Activated CD4-positive, alpha-beta T cell treated with anti-CD3 and anti-CD28 coated beads for 1 hour (primary cell): Measurements from ENCODE around the gene CTSZ.
"Not testable (repeated sequence)": the region's sequence is repeated elsewhere in the genome, so short reads cannot be mapped to it uniquely, and the experiment has no call there.

ENCODE experiments used
- DNase-seq: peaks from one replicate; pipeline ENCODE4 v3.0.0-alpha.2; 2020

Gene CTSZ

DNA sequence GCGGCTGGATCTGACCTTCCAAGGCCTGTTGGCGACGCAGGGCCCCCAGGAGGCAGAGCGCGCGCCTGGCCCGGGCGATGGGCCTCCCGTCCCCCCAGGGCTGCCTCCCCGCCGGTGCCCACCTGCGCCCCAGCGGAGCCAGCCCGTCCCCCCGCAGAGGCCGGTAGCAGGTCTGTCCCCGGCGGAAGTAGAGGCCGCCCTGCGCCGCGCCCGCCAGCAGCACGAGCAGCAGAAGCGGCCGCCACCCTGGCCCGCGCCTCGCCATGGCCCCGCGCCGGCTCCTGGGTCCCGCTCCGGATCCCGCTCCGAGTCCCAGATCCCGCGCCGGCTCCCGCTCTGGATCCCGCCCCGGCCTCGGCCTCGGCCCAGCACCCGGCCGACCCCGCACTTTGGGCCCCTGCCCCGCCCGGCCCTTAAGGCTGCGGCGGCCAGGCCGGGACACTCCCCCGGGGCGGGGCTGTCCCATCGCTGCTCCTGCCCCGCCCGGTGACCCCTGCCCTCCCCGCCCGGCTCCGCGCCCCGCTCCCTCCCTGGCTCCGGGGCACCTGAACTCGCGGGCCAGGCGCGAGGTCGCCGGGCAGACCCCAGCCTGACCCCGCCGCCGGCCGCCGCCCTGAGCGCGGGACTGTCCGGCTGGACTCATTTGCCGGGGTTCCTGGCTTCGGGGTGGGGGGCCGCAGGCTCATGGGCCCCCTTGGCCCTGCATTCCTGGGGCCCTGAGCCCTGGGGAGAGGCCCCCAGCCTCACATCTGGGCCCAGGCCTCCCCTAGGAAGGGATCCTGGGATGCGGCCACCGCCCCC lies at the start of gene CTSZ:
TSS of gene CTSZ (minus strand) at position 391 of the 801 bp plus-strand sequence. CDS start at position 265, 126 bp downstream.
- DNase-seq = peak; percentile 9

DNA sequence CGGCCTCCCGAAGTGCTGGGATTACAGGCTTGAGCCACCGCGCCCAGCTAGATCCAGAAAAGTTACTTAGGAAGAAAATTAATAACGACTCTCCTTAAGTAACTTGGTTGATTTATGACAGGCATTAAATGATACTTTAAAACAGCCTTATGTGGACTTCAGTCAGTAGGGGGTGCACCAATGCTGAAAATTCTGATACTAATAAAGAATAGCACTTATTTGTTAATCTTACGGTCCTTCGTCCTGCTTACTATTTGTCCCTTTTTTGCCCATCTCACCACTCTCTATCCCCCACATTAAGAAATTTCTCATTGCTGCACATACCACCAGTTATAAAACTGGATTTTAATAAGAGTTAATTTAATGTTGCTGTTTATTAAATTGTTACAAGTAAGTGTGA lies 48.2 kb upstream of the CTSZ start:
- no peak for DNase-seq

DNA sequence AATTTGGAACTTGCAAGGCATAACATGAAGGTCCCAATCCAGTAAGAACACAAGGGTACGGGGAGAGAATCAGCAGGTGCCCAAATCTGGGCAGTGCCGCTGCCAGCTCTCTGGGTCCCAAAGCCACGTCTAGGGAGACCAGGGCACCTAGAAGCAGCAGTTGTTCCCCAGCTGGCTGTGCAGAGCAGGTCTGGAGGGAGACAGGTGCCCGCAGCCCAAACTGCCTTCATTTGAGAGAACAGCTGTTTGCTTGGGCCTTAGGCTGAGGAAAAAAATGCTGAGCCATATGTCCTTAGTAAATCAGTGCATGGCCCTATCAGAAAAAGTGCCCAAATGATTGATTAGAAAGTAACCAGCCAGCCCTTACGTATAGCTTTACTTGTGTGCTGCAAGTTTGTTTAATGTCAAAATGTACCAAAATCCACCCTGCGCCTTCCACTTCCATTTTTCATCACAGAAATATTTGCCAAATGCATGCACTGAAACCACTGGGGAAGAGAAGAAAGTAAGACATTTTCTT lies 44.7 kb upstream of the CTSZ start:
- no peak for DNase-seq

DNA sequence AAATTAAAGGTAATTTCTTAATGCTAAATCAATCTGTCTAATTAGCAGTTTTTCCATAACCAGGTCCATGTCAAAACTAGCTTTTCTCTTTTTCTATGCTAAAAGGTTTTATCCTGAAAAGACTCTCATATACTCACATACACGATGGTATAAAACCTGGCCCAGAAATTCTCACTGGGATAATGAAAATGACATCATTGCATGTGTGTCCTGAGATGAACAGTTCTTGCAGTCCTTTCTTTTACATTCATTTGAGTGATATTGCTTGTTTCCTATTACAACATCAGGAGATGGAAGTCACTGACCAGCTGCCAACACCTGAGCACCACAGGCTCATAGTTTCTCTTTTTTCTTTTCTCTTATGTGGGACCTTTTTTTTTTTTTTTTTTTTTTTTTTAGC lies 43.4 kb upstream of the CTSZ start:
- DNase-seq = no peak

DNA sequence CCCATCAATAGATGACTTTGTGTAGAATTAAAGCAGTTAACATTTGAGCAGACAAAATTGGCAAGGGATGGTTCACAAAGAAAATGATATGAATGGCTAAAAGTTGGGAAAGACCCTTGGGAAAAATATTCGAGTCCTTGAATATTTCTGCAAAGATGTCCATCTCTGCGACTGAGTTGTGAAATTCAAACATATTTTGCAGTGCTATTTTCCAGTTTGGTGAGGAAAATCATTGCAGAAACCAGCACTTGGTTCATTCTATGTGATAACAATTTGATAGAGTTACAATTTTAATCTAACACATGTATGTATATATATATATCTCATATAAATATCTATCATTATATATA lies 41.6 kb upstream of the CTSZ start:
- no peak for DNase-seq

DNA sequence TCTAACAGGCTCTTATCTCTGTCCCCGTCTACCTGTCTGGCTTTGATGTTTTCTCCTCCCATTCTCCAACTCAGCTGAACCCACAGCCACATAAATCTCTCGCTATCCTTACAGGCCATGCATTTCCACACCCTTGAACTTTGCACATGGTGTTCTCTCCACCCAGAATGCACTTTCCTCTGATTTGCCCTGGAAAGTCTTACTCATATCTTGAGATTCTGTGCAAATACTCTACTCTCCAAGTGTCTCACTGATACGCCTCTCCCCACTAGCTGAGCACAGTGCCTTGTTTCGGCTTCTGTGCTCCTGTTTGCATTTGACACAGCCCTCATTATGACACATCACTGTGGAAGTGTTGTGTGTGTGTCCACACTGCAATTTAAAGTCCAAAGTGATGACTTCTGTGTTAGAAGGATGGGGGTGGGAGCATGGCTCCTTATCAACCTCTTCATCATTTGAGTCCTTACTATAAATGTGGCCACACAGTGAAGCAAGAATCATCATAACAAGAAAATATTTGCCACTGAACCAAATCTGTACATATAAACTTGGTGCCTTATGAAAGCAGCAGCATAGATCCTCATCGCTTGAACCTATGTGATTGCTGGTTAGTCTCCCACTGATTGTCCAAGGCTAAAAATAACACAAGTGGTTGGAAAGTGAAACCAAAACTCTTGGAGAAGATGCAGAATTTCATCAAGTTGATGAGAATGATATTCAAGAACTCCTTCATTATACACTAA lies 41.1 kb upstream of the CTSZ start:
- DNase-seq = no peak

DNA sequence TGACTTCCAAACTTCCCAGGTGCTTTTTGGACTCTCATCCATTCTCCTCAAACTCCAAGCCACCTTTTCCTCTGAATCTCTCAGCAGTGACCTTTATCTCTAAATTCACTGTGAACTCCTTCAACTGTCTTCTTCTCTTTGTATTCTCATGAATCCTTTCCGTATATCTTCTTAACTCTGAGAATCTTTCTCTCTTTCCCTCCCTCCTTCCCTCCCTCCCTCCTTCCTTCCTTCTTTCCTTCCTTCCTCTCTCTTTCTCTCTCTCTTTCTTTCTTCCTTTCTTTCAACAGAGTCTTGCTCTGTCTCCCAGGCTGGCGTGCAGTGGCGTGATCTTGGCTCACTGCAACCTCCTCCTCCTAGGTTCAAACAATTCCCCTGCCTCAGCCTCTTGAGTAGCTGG lies 39.8 kb upstream of the CTSZ start:
- DNase-seq = no peak

DNA sequence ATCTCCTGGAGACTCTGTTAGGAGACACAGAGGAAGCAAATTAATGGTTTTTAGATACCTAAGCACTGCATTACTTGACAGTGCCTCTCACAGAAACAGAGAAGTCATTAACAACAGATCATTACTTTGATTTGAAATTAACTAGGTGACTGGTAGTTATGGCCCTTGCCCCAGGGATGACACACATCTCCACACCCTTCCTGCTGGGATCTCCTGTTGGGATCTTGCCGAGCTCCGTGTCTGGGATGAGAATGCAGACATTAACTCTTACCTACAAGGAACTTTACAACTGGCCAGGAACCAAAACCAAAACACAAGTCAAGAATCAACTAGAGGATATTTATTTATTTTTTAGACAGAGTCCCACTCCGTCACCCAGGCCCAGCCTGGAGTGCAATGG lies 37.7 kb upstream of the CTSZ start:
- no peak for DNase-seq

DNA sequence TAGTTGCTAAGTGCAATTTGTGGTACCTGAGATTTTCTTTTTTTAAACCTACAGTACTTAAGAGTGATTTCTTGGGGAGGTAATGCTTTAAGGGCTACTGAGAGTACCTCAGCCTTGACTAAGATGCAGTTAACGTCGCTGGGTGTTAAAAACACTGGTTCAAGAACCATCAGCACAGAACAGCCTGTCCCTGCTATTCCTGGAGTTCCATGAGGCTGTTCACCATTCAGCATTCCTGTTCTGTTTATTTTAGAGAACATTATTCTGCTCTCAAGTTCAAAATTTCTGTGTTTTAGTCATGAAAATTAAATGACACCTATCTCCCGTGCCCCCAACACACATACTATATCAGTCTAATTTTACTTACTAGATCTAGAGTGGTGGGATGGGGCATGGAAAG lies 37.2 kb upstream of the CTSZ start:
- no peak for DNase-seq

DNA sequence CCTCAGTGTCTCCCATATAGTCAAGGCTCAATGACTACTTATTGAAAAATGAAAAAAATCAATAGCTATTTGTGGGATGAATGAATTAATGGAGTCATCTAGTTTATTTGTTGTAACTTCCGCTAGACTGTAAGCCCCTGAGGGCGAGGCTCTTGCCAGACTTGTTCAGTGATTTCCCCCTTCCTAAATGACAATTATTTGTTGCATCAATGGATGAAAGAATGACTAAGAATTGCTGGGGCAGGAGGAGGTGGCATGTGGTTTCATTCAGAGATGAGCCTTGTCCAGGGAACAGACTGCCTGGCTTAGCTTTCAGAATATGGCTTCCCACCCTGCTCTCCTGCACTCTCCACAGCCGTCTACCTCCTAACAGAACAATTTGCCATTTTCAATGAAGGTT lies 36.6 kb upstream of the CTSZ start:
- DNase-seq = no peak

DNA sequence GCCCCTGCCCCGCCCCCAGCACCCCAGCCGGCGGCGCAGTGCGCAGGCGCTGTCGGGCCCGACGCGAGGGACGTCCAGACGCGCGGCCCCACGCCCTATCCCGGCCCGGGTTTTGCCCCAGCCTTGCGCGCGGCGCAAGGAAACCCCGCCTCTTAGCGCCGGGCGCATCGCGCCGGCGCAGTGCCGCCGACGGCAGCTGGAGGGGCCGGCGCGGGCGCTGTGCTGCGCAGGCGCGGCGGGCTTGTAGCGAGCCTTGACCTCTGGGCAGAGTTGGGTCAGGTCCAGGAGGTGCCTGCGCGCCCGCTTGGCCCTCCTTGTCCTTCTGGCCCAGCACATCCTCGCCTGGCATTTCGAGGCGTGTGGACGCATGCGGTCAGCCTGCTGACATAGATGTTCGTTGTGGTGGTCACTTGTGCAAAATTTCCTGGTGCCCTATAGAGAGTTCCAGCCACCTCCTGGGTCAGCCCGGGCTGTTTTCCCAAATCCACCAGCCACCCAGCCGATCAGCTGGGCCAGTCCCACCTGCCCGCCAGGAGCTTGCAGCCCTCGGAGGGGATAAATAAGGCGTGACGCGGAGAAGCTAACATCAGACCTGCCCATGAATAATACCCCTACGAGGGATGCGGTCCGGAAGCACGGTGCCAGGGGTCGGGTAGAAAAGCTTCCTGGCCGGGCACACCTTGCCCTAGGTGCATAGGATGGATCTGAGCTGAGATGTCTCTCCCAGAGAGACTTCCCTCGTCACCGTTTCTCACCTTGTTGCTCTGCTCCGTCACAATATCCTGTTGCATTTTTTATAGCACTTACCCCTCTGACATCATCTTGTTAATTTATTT lies 36.0 kb upstream of the CTSZ start:
- peak; percentile 92 for DNase-seq

DNA sequence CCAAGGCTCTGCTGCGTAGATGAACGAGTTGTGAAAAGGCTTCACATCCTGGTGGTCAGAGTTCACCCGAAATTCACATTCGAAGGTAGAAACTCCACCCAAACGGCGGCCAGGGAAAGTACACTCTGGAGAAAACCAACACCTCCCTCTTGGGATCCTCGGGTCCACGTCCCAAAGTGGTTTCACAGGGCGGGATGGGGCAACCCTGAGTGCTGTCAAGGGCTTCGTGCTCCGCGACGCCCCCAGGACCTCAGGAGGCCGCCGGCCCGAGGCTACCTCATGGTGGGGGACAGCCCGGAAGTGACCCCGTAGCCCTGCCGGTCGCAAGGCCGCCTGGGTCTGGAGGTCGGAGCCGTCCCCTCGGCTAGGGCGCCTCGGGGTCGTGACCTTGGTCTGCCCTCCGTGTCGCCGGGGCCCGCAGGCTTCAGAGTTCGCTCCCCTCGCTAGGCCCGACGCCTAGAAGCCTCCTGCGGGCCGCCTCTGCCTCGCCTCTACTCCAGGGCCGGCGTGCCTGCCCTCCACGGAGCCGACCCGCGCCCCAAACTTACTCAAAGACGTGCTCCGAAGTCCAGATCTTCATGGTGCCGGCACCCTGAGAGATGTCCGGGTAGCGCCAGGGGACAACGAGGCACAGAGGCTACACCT lies 35.2 kb upstream of the CTSZ start, which contains the start of gene PRELID3B:
TSS of gene PRELID3B (minus strand) at position 636 of the 645 bp plus-strand sequence. CDS start at position 580, 56 bp downstream.
- peak; percentile 17 for DNase-seq

DNA sequence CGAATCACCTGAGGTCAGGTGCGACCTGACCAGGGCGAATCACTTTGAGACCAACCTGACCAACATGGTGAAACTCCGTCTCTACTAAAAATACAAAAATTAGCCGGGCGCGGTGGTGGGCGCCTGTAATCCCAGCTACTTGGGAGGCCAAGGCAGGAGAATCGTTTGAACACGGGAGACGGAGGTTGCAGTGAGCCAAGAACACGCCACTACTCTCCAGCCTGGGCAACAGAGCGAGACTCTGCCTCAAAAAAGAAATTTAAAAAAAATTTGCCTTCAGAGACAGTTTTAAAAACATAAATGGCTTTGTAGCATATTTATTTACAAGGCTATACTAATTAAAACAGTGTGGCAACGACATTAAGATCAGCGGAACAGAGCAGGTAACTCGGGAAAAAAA lies 34.4 kb upstream of the CTSZ start:
- DNase-seq = not testable (repeated sequence)

DNA sequence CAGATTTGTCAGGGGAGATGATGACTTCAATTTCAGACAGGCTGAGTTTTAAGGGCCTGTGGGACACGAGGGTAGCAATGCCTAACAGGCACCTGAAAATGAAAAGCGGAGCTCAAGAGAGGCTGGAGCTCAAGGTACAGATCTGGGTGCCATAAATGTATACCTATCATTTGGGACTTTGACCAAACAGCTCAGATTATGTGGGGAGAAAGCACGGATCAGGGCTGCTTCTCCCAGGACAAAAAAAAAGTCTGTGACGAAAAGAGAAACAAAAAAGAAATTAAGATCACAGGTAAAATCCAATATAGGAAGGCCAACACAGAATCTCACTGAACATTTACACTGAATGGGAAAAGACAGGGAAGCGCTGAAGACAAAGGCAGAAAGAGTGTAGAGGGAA lies 33.6 kb upstream of the CTSZ start:
- DNase-seq = no peak

DNA sequence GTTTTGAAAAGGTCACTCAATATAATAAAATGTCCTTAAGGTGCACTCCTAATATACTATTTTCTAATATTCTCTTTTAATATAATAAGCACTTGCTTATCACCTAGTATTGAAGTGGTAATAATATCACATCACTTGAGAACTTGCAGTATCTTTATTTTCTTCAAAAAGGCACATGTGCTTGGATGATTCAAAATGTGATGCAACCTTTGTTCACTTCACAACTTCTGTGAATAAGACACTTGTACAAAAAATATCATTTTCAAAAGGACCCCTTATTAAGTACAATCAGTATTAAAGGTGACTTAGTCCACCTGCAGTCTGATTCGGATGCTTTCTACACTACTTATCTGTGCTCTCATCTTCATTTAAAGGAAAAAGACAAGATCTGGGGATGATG lies 32.2 kb upstream of the CTSZ start:
- no peak for DNase-seq

DNA sequence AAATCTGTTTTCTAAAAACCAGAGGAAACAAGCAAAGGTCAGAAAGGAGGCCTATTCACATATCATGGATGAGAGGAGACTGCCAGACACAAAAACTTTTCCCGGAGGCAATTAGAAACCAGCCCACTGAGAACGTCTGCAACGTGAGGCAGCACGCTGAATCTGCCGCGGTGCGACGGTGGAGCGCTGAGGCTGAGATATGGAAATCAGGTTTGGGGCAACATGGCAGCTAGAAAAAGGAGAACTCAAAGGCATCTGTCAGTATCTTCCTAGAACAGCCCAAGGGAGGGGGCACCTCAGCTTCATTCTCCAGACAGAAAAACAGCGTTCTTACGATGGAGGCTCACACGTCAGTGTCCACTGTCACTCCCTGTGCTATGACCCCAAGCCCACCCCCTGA lies 30.3 kb upstream of the CTSZ start:
- DNase-seq = no peak

DNA sequence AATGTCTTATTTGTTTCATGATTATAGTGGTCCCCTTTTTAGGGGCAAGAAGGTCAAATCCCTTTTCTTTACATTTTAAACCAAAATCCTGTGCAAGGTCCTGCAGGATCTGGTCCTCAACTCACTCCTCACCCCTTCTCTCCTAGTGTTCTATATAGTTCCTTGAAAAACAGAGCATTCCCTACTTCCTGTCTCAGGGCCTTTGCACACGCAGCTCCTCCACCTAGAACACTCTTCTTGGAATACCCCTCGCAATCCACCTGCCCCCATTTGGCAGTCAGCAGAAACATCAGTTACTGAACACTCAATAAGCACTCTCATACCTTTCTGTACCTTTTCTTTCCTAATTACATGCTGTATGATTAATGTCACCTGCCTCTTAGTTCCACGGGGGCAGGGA lies 28.3 kb upstream of the CTSZ start:
- DNase-seq = no peak

DNA sequence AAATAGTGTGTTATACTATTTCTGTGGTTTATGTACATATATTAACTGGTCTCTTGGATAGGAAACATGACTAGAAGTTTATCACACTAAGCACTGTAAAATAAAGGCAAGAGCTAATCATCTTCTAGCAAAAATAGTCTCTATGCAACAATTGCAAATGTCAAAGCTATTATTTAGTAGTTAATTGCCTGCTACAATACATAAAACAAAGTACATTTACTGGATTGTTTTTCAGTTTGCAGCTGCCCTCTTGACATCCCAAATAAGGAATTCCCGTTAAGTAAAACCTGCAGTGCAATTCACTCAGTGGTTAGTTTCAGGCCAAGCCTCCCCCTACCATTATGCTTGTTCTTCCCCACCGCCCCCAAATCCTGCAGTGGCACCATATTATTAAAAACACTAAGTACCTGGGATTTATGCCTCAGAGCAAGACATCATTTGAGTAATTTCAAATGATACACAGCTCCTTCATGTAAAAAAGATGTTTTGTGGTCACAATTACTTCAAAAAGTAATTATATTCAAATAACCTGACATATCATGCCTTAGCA lies 26.6 kb upstream of the CTSZ start:
- DNase-seq = no peak

DNA sequence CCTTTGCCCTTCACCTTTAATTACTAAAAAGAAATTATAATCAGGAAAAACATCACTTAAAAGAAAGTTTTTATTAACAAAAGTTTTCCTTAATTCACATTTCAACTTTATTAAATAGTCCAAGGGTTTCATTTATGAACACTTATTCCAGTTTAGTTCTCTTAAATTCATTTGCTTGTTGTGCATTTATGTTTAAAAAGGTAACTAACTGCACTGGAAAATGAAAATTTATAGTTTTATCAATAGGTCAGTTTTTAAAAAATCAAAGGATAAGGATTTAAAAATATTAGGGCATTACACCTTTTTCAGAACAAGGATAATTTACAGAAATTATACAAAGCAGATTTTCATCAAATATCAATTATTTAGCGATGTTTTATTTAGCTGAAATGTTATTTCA lies 26.0 kb upstream of the CTSZ start:
- no peak for DNase-seq

DNA sequence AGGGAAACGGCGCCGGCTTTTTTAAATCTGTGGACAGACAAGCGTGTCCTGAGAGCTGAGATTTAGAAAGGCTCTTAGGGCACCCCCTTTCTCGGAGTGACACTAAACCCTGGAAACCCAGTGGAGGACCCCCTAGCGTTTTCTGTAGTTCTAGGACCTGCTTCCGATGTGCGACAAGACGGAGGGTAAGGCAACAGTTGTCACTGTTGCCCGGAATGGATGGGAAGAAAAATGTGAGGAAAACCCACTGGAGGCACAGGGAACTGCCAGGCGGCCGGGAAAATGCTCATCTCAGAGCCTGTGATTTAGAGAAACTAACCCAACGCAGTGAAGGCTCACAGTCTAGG lies 25.6 kb upstream of the CTSZ start:
- DNase-seq = no peak

DNA sequence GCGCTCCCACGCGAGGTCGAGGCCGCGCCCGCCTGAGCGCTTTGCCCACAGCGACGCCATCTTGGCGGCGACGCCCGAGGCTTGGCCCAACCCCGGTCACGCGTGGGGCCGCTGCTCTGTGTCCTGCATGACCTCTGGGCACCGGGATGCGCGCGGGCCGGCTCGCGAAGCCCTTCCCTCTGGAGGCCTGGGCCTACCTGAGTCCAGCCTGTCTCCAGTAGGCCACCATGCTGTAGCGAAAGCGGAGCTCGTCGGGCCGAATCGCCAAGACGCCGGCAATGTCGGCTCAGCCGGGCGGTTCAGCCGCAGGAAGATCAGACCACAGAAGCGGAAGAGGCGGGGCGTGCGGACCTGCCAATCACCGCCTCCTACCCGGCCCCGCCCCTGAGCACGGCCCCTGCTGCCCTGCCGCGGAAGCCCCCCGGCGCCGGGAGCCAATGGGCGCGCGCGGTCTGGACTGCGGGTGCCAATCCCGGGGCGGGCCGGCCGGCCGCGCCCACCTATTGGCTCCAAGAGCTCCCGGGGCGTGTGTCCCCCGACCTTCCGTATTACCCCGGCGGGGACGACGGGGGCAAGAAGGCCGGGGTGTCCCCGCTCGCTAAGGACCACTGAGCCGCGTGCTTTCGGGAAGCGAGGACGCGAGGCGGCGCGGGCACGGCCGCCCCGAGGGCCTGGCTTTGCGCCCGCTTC lies 25.1 kb upstream of the CTSZ start, which contains the start of gene ATP5F1E:
TSS of gene ATP5F1E (minus strand) at position 313 of the 690 bp plus-strand sequence. CDS start at position 229, 84 bp downstream.
- DNase-seq = peak; percentile 94

DNA sequence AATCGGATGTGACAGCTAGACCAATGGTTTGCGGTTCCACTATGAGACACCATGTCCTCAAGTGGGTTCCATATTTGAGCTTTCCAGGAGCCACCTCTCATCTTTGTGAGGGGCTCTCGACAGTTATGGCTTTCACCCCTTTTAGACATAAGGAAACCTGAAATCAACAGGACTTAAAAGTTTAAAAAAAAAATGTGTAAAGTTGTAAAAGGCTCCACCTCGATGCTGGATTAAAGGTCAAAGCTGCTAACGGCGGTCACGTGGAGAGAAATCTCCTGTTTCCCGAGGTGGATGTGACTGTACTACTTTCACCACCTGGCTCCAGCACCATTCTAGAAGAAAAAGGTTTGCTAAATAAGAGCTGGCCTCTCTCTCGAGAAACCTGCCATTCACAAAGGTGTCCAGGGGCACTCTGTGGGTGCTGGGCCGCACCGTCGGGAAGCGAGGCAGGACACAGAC lies 24.5 kb upstream of the CTSZ start:
- DNase-seq = no peak
